HepG2 (cell line): ENCODE results near the gene ANKRD55.
"Not testable (repeated sequence)": the region's sequence is repeated elsewhere in the genome, so short reads cannot be mapped to it uniquely, and the experiment has no call there.

Source experiments
- FOXJ3 ChIP-seq: sonication (generic); formaldehyde crosslinking; IDR thresholded peaks from 2 replicates; pipeline ENCODE4 v1.4.0; 2020; ENCODE audit warnings: missing genetic modification reagents, mild to moderate bottlenecking, borderline replicate concordance
- FOXM1 ChIP-seq: sonication (generic); formaldehyde crosslinking; IDR thresholded peaks from 2 replicates; pipeline ENCODE4 v1.5.0; 2020; ENCODE audit warnings: missing genetic modification reagents
- HMG20A ChIP-seq: IDR thresholded peaks from 2 replicates; pipeline ENCODE4 v1.6.1; 2016; ENCODE audit warnings: borderline replicate concordance
- MZF1 ChIP-seq: sonication (generic); formaldehyde crosslinking; IDR thresholded peaks from 2 replicates; pipeline ENCODE4 v1.8.1; 2023; ENCODE audit warnings: mild to moderate bottlenecking, missing genetic modification reagents, borderline replicate concordance
- RFX5 ChIP-seq: IDR thresholded peaks from 2 replicates; pipeline ENCODE4 v1.6.1; 2011; ENCODE audit warnings: low read depth, low read length, improper control_type of control experiment
- SIN3B ChIP-seq: fragments of 150-350 bp; IDR thresholded peaks from 2 replicates; pipeline ENCODE4 v1.6.1; 2014; ENCODE audit warnings: low read length
- TBP ChIP-seq: sonication (generic); formaldehyde crosslinking; IDR thresholded peaks from 2 replicates; pipeline ENCODE4 v1.5.0; 2020; ENCODE audit warnings: missing genetic modification reagents
- ZNF333 ChIP-seq: sonication (generic); formaldehyde crosslinking; IDR thresholded peaks from 2 replicates; pipeline ENCODE4 v1.4.0; 2020; ENCODE audit warnings: mild to moderate bottlenecking, missing genetic modification reagents, borderline replicate concordance
- ZNF350 ChIP-seq: sonication (generic); formaldehyde crosslinking; IDR thresholded peaks from 2 replicates; pipeline ENCODE4 v1.4.0; 2020; ENCODE audit warnings: mild to moderate bottlenecking, low read depth, missing genetic modification reagents, borderline replicate concordance
- ZNF468 ChIP-seq: sonication (generic); formaldehyde crosslinking; IDR thresholded peaks from 2 replicates; pipeline ENCODE4 v1.8.0; 2022; ENCODE audit warnings: mild to moderate bottlenecking, moderate library complexity, missing genetic modification reagents
- ZNF674 ChIP-seq: sonication (generic); formaldehyde crosslinking; IDR thresholded peaks from 2 replicates; pipeline ENCODE4 v1.5.0; 2020; ENCODE audit warnings: low read depth, mild to moderate bottlenecking, missing genetic modification reagents
- TF ChIP-seq, protein P1 (sequence below), 2 experiments: fragments of 450-650 bp in 1 of 2; sonication (generic) in 1 of 2; formaldehyde crosslinking; IDR thresholded peaks; 2 replicates each; pipeline versions ENCODE4 v1.5.0 to v1.8.0; 2020 to 2022; ENCODE audit warnings: mild to moderate bottlenecking in 1 of 2, missing genetic modification reagents in 1 of 2
- TF ChIP-seq, protein P2 (sequence below), 2 experiments: IDR thresholded peaks; 2 replicates each; pipeline ENCODE4 v1.6.1; 2011 to 2012; ENCODE audit warnings: low read length in 2 of 2, borderline replicate concordance in 1 of 2, low read depth in 1 of 2, mild to moderate bottlenecking in 1 of 2, moderate library complexity in 1 of 2
- TF ChIP-seq, protein P3 (sequence below): sonication (generic); formaldehyde crosslinking; IDR thresholded peaks from 2 replicates; pipeline ENCODE4 v1.5.0; 2020; ENCODE audit warnings: mild to moderate bottlenecking, missing genetic modification reagents, moderate library complexity

DNA sequence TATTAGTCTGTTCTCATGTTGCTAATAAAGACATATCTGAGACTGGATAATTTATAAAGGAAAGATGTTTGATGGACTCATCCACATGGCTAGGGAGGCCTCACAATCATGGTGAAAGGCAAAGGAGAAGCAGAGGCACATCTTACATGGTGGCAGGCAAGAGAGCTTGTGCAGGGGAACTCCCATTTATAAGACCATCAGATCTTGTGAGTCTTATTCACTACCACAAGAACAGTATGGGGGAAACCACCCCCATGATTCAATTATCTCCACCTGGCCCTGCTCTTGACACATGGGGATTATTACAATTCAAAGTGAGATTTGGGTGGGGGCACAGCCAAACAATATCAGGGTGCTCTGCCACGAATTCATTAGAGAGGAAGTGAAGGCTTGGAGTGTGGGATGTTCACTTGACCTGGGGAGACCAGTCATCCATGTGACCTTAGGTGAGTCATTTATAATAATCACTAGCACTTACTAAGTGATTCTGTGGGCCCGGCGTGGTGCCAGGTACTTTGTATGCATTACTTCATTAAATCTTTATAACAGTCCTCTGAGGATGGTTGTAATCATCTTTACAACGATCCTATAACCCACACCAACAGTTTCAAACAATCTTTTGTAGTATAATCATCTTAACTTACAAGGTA is 19.1 kb downstream of the ANKRD55 start:
- not testable (repeated sequence) for TF ChIP-seq ZNF333 (CRISPR knock-in tag); RFX5; HMG20A (CRISPR knock-in tag); FOXM1 (CRISPR knock-in tag); MZF1; ZNF468 (CRISPR knock-in tag); SIN3B; TBP (CRISPR knock-in tag); FOXJ3 (CRISPR knock-in tag); ZNF350 (CRISPR knock-in tag); ZNF674 (CRISPR knock-in tag)
- TF ChIP-seq, protein P1, sequence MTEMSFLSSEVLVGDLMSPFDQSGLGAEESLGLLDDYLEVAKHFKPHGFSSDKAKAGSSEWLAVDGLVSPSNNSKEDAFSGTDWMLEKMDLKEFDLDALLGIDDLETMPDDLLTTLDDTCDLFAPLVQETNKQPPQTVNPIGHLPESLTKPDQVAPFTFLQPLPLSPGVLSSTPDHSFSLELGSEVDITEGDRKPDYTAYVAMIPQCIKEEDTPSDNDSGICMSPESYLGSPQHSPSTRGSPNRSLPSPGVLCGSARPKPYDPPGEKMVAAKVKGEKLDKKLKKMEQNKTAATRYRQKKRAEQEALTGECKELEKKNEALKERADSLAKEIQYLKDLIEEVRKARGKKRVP (CRISPR knock-in tag; IDR thresholded peaks at IDR 0.05), result not testable (repeated sequence)
- TF ChIP-seq, protein P2, sequence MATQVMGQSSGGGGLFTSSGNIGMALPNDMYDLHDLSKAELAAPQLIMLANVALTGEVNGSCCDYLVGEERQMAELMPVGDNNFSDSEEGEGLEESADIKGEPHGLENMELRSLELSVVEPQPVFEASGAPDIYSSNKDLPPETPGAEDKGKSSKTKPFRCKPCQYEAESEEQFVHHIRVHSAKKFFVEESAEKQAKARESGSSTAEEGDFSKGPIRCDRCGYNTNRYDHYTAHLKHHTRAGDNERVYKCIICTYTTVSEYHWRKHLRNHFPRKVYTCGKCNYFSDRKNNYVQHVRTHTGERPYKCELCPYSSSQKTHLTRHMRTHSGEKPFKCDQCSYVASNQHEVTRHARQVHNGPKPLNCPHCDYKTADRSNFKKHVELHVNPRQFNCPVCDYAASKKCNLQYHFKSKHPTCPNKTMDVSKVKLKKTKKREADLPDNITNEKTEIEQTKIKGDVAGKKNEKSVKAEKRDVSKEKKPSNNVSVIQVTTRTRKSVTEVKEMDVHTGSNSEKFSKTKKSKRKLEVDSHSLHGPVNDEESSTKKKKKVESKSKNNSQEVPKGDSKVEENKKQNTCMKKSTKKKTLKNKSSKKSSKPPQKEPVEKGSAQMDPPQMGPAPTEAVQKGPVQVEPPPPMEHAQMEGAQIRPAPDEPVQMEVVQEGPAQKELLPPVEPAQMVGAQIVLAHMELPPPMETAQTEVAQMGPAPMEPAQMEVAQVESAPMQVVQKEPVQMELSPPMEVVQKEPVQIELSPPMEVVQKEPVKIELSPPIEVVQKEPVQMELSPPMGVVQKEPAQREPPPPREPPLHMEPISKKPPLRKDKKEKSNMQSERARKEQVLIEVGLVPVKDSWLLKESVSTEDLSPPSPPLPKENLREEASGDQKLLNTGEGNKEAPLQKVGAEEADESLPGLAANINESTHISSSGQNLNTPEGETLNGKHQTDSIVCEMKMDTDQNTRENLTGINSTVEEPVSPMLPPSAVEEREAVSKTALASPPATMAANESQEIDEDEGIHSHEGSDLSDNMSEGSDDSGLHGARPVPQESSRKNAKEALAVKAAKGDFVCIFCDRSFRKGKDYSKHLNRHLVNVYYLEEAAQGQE (IDR thresholded peaks at IDR 0.05; ENCODE audit: borderline replicate concordance in 1 of 2, low read depth in 1 of 2, low read length in 2 of 2), result not testable (repeated sequence)
- TF ChIP-seq, protein P3, sequence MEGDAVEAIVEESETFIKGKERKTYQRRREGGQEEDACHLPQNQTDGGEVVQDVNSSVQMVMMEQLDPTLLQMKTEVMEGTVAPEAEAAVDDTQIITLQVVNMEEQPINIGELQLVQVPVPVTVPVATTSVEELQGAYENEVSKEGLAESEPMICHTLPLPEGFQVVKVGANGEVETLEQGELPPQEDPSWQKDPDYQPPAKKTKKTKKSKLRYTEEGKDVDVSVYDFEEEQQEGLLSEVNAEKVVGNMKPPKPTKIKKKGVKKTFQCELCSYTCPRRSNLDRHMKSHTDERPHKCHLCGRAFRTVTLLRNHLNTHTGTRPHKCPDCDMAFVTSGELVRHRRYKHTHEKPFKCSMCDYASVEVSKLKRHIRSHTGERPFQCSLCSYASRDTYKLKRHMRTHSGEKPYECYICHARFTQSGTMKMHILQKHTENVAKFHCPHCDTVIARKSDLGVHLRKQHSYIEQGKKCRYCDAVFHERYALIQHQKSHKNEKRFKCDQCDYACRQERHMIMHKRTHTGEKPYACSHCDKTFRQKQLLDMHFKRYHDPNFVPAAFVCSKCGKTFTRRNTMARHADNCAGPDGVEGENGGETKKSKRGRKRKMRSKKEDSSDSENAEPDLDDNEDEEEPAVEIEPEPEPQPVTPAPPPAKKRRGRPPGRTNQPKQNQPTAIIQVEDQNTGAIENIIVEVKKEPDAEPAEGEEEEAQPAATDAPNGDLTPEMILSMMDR (CRISPR knock-in tag), result not testable (repeated sequence)
